Vagina (tissue), 2 donors: ENCODE data around the gene GOLGA6L7. TPM values are rescaled to one million over a fixed set of nuclear protein-coding genes. Genes with fewer than 3 reads are reported as not detected.

Experiments used
- DNase-seq, 2 donors: peaks; one replicate each; pipeline ENCODE4 v3.0.0-alpha.2; 2017; ENCODE audit errors: extremely low spot score in 2 of 2
- H3K27ac ChIP-seq: fragments of 200-600 bp; sonication (generic); one replicate; pipeline ENCODE4 v1.5.1; 2019
- H3K27me3 ChIP-seq: fragments of 200-600 bp; sonication (generic); one replicate; pipeline ENCODE4 v1.5.1; 2019
- H3K36me3 ChIP-seq, 2 donors: fragments of 200-600 bp; sonication (generic); one replicate each; pipeline ENCODE4 v1.5.1; 2017 to 2019
- H3K4me1 ChIP-seq: fragments of 200-600 bp; sonication (generic); one replicate; pipeline ENCODE4 v1.5.1; 2019
- H3K4me3 ChIP-seq, 2 donors: fragments of 200-600 bp; sonication (generic); 1 replicate in 1 of 2; 2 replicates in 1 of 2; pipeline ENCODE4 v1.5.1; 2016 to 2019
- H3K9me3 ChIP-seq: fragments of 200-600 bp; sonication (generic); one replicate; pipeline ENCODE4 v1.5.1; 2019
- POLR2A ChIP-seq, 2 donors: fragments of 450-650 bp; IDR thresholded peaks; one replicate each; pipeline ENCODE4 v1.6.1; 2017; ENCODE audit warnings: antibody characterized with exemption in 2 of 2, mild to moderate bottlenecking in 2 of 2, moderate library complexity in 2 of 2
- POLR2AphosphoS5 ChIP-seq, 2 donors: sonication (generic); formaldehyde crosslinking; IDR thresholded peaks; one replicate each; pipeline ENCODE4 v1.9.0; 2017; ENCODE audit warnings: antibody characterized with exemption in 2 of 2, mild to moderate bottlenecking in 2 of 2, low read depth in 1 of 2; ENCODE audit not compliant: insufficient read depth in 1 of 2
- intact Hi-C: fragments of 100-400 bp; cut with DNase I; formaldehyde crosslinking; loops from one replicate; pipeline ENCODE4 v1.15.1; 2023
- total RNA-seq: library from RNA; depleted of rRNA; stranded (reverse); fragments of >200 nt; gene quantifications from one replicate; pipeline ENCODE4 v1.2.3, GENCODE V29; 2016
- TF ChIP-seq, protein P1 (sequence below), 3 experiments: fragments of 450-650 bp in 2 of 3; fragments of 200-600 bp in 1 of 3; sonication (generic) in 1 of 3; IDR thresholded peaks; one replicate each; pipeline ENCODE4 v1.5.1; 2017 to 2019; ENCODE audit warnings: antibody characterized with exemption in 3 of 3, mild to moderate bottlenecking in 2 of 3, moderate library complexity in 2 of 3

Gene GOLGA6L7
- total RNA-seq, 1 donor from 2014 or later, result not detected

DNA sequence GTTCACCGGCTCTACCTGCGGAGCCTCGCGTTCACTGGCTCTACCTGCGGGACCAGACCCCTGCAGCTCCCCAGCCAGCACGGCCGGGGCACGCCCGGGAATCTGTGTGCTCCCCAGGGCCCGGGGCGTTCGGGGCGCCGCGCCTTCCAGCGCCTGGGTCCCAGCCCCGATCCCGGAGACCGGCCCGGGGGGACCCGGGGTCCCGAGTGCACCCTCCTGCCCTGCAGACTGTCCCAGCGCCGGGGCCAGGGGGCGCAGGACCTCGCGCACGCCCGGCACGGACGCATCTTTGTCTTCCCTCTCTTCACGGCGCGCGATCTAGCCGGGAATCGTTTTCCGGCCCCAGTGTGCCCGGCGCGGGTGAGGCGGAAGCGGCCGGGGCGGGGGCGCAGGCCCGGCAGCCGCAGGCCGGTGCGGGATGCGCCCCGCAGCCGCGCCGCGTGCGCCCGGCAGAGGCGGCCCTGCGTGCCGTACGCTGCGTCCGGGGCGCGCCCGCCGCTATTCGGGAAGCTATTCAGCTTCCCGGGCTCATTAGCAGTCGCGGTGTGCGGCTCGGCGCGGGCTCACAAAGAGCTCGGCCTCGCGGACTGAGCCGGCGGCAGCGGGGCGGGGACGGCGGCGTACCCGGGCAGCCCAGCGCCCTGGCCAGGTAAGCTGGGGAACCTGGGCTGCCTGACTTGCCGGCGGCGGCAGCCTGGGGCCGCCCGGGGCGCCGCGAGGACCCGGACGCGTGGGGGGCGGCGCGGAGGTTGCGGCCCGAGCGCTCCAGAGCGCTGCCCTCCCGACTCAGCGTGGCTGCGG lies 37.4 kb upstream of the GOLGA6L7 start, which contains the start of gene APBA2:
APBA2 (plus strand) TSS at position 345 of the 801 bp plus-strand sequence. CDS start 167,911 bp downstream, outside the sequence.
- Histone ChIP-seq H3K27ac (peak within 1 kb of the TSS; percentile 13), H3K36me3 (no peaks in the 10 kb centered on the region), H3K9me3 (no peaks in the 10 kb centered on the region), H3K27me3 (no peaks in the 10 kb centered on the region), H3K4me3 (peak within 1 kb of the TSS; percentile 51 to 57), H3K4me1 (peaks cover 12% of the 10 kb centered on the region)
- DNase-seq, result no peak
- no peak for TF ChIP-seq POLR2A (IDR thresholded peaks at IDR 0.05)
- TF ChIP-seq, protein P1, sequence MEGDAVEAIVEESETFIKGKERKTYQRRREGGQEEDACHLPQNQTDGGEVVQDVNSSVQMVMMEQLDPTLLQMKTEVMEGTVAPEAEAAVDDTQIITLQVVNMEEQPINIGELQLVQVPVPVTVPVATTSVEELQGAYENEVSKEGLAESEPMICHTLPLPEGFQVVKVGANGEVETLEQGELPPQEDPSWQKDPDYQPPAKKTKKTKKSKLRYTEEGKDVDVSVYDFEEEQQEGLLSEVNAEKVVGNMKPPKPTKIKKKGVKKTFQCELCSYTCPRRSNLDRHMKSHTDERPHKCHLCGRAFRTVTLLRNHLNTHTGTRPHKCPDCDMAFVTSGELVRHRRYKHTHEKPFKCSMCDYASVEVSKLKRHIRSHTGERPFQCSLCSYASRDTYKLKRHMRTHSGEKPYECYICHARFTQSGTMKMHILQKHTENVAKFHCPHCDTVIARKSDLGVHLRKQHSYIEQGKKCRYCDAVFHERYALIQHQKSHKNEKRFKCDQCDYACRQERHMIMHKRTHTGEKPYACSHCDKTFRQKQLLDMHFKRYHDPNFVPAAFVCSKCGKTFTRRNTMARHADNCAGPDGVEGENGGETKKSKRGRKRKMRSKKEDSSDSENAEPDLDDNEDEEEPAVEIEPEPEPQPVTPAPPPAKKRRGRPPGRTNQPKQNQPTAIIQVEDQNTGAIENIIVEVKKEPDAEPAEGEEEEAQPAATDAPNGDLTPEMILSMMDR (IDR thresholded peaks at IDR 0.05), result no peak
- no peak for TF ChIP-seq POLR2AphosphoS5 (IDR thresholded peaks at IDR 0.05; ENCODE audit: insufficient read depth in 1 of 2, low read depth in 1 of 2)
- intact Hi-C loops, result no loop called here

GRCh38 chr15:28885128-28885629 lies 36.7 kb upstream of the GOLGA6L7 start:
- TF ChIP-seq POLR2A (IDR thresholded peaks at IDR 0.05) (no peak), POLR2AphosphoS5 (IDR thresholded peaks at IDR 0.05; ENCODE audit: insufficient read depth in 1 of 2, low read depth in 1 of 2) (no peak)
- TF ChIP-seq, protein P1 (IDR thresholded peaks at IDR 0.05), result no peak
- peak overlapping the region; percentile 51 to 57 for H3K4me3 ChIP-seq
- no peaks in the 10 kb centered on the region for H3K27me3 ChIP-seq
- no peaks in the 10 kb centered on the region for H3K9me3 ChIP-seq
- H3K27ac ChIP-seq, result no peak overlapping the region
- no peak for DNase-seq
- peaks cover 12% of the 10 kb centered on the region for H3K4me1 ChIP-seq
- intact Hi-C loops, result no loop called here
- no peaks in the 10 kb centered on the region for H3K36me3 ChIP-seq

DNA sequence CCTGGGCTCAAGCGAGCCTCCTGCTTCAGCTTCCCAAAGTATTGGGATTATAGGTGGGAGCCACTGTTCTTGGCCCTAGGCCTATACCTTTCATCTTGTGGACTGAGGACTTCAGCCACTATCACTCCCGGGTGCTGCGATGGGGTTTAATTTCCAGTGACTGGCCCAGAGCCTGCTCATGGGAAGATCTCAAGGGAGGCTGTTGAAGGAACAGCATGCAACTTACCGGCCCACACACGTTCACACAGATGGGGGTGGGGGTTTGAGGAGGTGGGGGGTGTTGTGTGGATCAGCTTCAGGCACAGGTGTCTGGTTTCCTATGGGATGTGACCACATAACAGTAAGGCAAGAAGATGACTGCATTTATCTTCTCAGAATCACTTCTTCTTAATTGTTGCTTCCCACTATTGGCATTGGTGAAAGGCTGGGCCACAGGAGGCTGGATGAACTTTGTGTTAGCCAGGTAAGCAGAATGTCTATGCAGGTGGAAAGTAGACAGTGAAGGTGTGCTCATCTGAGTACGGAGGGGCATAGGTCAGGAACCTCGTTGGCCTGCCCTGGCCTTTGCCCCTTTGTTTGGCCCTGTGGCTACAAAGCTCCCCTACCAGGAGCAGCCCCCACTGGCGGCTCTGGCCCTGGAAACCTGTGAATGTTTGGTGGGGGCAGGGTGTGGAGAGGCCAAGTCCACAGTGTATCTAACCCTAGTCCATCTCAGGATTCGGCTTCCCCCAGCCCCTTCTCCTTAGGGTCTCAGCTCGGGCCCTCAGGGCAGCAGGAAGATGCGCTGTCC lies 35.9 kb upstream of the GOLGA6L7 start:
- Histone ChIP-seq H3K4me1 (peaks cover 12% of the 10 kb centered on the region), H3K27me3 (no peaks in the 10 kb centered on the region), H3K4me3 (no peak overlapping the region), H3K36me3 (no peaks in the 10 kb centered on the region), H3K9me3 (no peaks in the 10 kb centered on the region), H3K27ac (no peak overlapping the region)
- no peak for DNase-seq
- TF ChIP-seq, protein P1 (IDR thresholded peaks at IDR 0.05), result no peak
- TF ChIP-seq POLR2A (IDR thresholded peaks at IDR 0.05), result no peak
- no peak for TF ChIP-seq POLR2AphosphoS5 (IDR thresholded peaks at IDR 0.05; ENCODE audit: insufficient read depth in 1 of 2, low read depth in 1 of 2)
- intact Hi-C loops, result no loop called here

- intact Hi-C loops, result no loop called here
- H3K4me3 ChIP-seq, result no peak overlapping the region
- no peak overlapping the region for H3K27ac ChIP-seq
- H3K36me3 ChIP-seq, result no peaks in the 10 kb centered on the region
- H3K27me3 ChIP-seq, result no peaks in the 10 kb centered on the region
- H3K9me3 ChIP-seq, result no peaks in the 10 kb centered on the region
- no peak for DNase-seq
- peaks cover 8% of the 10 kb centered on the region for H3K4me1 ChIP-seq
- TF ChIP-seq, protein P1 (IDR thresholded peaks at IDR 0.05), result no peak
- TF ChIP-seq POLR2AphosphoS5 (IDR thresholded peaks at IDR 0.05; ENCODE audit: insufficient read depth in 1 of 2, low read depth in 1 of 2) (no peak), POLR2A (IDR thresholded peaks at IDR 0.05) (no peak)
Observed at GRCh38 chr15:28881600-28881999, 33.2 kb upstream of the GOLGA6L7 start.
